GM18511 (cell line): Measurements from ENCODE around the gene ARHGAP8.
"Not testable (repeated sequence)": the region's sequence is repeated elsewhere in the genome, so short reads cannot be mapped to it uniquely, and the experiment has no call there.

Source experiments
- ATAC-seq: cut with Tn5 transposase; IDR thresholded peaks from one replicate; pipeline ENCODE4 v1.9.1; 2021; ENCODE audit warnings: mild to moderate bottlenecking, moderate library complexity; ENCODE audit not compliant: unreplicated experiment

Gene ARHGAP8

GRCh38 chr22:44850946-44851345 is 98.6 kb downstream of the ARHGAP8 start:
- ATAC-seq, result no peak

- ATAC-seq, result not testable (repeated sequence)
These were observed 102.3 kb downstream of the ARHGAP8 start for GRCh38 chr22:44854641-44855040.

GRCh38 chr22:44855855-44856254 is 103.5 kb downstream of the ARHGAP8 start:
- ATAC-seq, result no peak

GRCh38 chr22:44858819-44859218 is 106.4 kb downstream of the ARHGAP8 start:
- not testable (repeated sequence) for ATAC-seq

GRCh38 chr22:44859641-44860040 is 107.3 kb downstream of the ARHGAP8 start:
- ATAC-seq, result no peak

- no peak for ATAC-seq
These were observed 107.9 kb downstream of the ARHGAP8 start for GRCh38 chr22:44860311-44860710.

GRCh38 chr22:44861245-44861644 is 108.9 kb downstream of the ARHGAP8 start:
- no peak for ATAC-seq

- ATAC-seq, result no peak
These were observed 109.9 kb downstream of the ARHGAP8 start for GRCh38 chr22:44862281-44862680.

GRCh38 chr22:44862981-44863860 is 110.8 kb downstream of the ARHGAP8 start:
- no peak for ATAC-seq

GRCh38 chr22:44865193-44866057 is 113.0 kb downstream of the ARHGAP8 start:
- ATAC-seq, result no peak

GRCh38 chr22:44869196-44869595 is 116.8 kb downstream of the ARHGAP8 start:
- ATAC-seq, result no peak

GRCh38 chr22:44870021-44870420 is 117.6 kb downstream of the ARHGAP8 start:
- ATAC-seq, result no peak

GRCh38 chr22:44871782-44872181 is 119.4 kb downstream of the ARHGAP8 start:
- no peak for ATAC-seq

GRCh38 chr22:44876921-44877320 is 124.5 kb downstream of the ARHGAP8 start:
- ATAC-seq, result no peak

GRCh38 chr22:44878483-44879300 is 126.3 kb downstream of the ARHGAP8 start:
- ATAC-seq, result no peak

GRCh38 chr22:44879301-44879680 is 126.9 kb downstream of the ARHGAP8 start:
- ATAC-seq, result no peak

- no peak for ATAC-seq
These were observed 128.4 kb downstream of the ARHGAP8 start for GRCh38 chr22:44880610-44881290.

GRCh38 chr22:44881624-44882023 is 129.2 kb downstream of the ARHGAP8 start:
- no peak for ATAC-seq

GRCh38 chr22:44882226-44882905 is 130.0 kb downstream of the ARHGAP8 start:
- no peak for ATAC-seq

- ATAC-seq, result no peak
These were observed 130.6 kb downstream of the ARHGAP8 start for GRCh38 chr22:44883011-44883421.
